ENCODE data around the gene MICAL3.
A peak's percentile ranks its signal among the peaks of the same experiment; 100 is the strongest.

MICAL3 gene

GRCh38 chr22:17786435-17787161 is 237.8 kb downstream of the MICAL3 start:
- no peak for DNase-seq

DNA sequence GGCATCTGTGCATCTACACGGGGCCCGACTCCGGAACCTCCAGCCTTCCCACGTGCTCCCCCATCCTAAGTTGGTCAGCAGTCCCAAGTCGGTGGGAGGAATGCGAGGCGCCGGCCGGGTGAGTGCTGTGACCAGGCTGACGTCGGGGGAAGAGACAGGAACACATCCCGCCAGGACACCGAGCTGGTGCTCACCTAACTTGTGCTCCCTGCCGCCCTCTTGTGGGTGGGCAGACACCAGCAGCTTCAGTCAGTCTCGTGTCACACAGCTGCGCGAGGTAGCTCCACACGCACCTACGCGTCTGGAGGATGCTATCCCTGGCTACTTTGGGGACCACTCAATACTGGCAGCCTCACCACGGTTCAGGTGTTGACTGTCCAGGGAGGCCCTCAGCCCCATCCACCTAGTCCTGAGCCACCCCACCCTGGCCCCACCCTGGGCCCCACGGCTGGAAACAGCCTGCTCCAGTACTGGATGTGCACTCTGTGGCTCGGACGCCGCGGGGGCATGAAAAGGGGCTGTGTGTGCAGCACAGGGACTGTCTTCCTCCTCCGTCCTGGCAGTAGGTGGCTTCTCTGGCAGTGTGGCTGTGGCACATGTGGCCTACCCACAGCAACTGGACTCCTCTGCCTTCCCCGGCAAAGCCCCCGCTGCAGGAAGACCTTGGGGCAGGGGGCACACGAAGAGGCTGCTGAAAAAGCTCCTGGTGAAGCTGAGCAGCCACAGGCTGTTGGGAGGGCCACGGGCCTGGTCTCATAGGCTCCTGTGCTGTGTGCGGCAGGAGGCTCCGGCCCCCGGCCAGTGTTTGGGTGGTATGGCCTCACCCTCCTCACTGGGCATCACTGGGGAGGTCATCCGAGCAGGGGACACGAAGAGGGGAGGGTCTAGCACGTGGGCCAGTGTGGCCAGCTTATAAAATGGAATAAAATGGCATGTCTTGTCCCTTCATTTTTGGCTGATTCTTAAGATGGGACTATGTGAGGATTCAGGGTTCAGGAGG is 238.9 kb downstream of the MICAL3 start:
- peak; percentile 49 for DNase-seq

DNA sequence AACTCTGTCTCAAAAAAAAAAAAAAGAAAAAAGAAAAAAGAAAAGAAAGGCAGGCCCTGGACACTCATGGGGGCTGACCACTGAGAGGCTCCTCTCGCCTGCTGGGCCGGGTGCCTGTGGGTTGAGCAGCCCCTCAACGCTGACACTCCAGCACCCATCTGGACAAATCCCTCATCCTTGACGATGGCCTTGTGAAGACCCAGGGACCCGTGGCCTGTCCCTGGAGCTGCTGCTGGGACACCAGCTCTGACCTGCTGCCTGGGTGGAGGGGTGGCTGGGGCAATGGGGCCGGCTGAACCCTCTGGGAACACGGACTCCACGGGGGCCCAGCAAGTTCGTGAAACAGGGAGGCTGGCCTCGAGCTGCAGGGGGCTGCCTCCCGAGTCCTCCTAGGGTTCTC is 239.6 kb downstream of the MICAL3 start:
- DNase-seq: no peak

GRCh38 chr22:17783773-17784480 is 240.4 kb downstream of the MICAL3 start:
- no peak for DNase-seq

DNA sequence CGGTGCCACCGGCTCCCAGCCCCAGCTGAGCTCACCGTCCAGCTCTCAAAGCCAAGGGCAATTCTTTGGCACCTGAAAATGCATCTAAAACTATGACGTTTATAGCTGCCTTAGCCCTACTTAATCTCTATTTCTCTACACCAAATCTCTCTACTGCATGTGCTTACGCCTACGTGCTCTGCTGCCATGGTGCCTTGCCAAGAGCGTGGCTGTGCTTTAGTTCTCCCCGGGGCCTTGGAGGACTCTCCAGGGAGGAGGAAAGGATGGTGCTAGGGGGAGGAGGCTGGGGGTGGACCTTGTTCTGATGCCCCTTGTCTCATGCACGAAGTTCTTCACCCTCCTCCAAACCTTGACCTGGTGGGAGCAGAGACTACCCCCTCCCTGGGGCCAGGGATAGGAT is 241.0 kb downstream of the MICAL3 start:
- no peak for DNase-seq

- no peak for DNase-seq
Observed at GRCh38 chr22:17782621-17783020, 241.7 kb downstream of the MICAL3 start.

GRCh38 chr22:17782158-17782557 is 242.2 kb downstream of the MICAL3 start:
- no peak for DNase-seq

GRCh38 chr22:17781319-17782031 is 242.9 kb downstream of the MICAL3 start:
- DNase-seq: peak; percentile 83

- no peak for DNase-seq
Observed at GRCh38 chr22:17780741-17781318, 243.5 kb downstream of the MICAL3 start.

- DNase-seq: no peak
Observed at GRCh38 chr22:17780116-17780740, 244.1 kb downstream of the MICAL3 start.

DNA sequence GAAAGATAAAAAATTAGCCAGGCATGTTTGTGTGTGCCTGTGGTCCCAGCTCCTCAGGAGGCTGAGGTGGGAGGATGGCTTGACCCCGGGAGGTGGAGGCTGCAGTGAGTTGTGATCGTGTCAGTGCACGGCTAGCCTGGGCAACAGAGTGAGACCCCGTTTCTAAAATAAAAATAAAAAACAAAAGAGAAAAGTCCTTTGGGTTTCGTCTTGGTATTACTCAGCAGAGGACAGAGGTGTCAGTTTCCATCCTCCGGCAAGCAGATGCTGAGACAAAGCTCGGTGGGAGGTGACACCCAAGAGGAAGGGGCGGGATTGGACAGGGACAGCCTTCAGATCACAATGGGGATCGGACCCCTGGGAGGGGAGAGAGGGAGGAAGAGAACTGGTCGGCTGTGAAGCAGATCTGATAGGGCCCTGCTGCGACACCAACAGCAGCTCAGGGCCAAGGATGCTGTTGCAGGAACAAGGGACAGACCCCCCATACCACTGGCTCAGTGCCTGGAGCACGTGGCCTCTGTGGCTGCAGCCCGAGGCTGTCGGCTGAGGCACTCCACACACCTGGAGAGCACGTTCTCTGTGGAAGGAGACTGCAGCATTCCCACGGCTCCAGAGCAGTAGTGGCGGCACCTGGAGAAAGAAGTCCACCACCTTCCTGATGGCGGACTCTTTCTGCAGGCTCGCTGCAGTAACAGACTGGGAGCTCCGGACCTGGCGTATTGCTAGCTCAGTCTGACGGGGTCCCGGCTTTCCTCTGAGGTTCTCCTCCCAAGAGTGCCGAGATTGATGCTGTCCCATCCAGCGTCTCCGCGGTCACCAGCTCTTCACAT is 244.9 kb downstream of the MICAL3 start:
- DNase-seq: no peak

DNA sequence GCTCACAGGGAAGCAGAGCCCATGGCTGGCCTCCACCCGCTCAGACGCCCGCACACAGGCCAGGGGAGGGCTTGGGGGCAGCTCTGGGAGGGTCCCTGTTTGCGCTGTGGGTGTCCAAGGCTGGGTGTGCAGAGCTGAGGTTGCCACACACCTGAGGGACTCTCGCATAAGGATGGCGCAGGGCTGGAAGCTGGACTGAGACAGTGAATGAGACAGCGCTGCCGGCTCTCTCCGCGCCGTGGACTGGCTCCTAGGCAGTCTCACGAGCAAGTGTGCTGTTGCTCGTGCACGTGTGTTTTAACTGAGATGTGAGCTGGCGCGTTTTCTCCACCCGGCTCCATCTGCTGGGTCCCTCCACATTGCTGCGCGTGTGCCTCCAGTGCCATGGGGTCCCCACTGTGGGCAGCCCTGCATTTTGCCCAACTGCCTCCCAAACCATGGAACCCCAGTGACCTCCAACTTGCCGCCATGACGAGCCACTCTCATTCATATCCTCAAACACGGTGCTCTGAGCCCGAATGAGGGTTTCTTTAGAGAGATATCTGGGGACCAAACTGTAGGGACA is 245.9 kb downstream of the MICAL3 start:
- DNase-seq: no peak

- no peak for DNase-seq
Observed at GRCh38 chr22:17777717-17778044, 246.7 kb downstream of the MICAL3 start.

GRCh38 chr22:17777005-17777716 is 247.2 kb downstream of the MICAL3 start:
- no peak for DNase-seq

- DNase-seq: no peak
Observed at GRCh38 chr22:17775781-17776465, 248.4 kb downstream of the MICAL3 start.

- DNase-seq: no peak
Observed at GRCh38 chr22:17774926-17775685, 249.3 kb downstream of the MICAL3 start.

- DNase-seq: peak; percentile 46
Observed at GRCh38 chr22:17774206-17774925, 250.0 kb downstream of the MICAL3 start, which contains the start of gene BID. BID (minus strand) TSS chr22:17774469; CDS start chr22:17750116, 24,353 bp downstream.

Data from EL (cell line).